ENCODE results near the gene GOSR1.
"Not testable (repeated sequence)": the region's sequence is repeated elsewhere in the genome, so short reads cannot be mapped to it uniquely, and the experiment has no call there.

The GOSR1 gene

DNA sequence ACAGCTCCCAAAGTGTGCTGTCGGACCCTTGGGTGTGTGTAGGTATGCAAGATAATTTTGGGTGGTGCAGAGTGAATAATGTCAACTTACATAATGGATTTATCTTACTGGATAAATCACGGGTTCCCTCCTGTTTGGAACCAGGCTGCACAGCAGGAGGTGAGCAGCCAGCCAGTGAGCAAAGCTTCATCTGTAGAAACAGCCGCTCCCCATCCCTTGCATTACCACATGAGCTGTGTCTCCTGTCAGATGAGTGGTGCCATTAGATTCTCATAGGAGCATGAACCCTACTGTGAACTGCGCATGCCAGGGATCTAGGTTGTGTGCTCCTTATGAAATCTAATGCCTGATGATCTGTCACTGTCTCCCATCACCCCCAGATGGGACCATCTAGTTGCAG is 72.0 kb downstream of the GOSR1 start:
- not testable (repeated sequence) for ATAC-seq

DNA sequence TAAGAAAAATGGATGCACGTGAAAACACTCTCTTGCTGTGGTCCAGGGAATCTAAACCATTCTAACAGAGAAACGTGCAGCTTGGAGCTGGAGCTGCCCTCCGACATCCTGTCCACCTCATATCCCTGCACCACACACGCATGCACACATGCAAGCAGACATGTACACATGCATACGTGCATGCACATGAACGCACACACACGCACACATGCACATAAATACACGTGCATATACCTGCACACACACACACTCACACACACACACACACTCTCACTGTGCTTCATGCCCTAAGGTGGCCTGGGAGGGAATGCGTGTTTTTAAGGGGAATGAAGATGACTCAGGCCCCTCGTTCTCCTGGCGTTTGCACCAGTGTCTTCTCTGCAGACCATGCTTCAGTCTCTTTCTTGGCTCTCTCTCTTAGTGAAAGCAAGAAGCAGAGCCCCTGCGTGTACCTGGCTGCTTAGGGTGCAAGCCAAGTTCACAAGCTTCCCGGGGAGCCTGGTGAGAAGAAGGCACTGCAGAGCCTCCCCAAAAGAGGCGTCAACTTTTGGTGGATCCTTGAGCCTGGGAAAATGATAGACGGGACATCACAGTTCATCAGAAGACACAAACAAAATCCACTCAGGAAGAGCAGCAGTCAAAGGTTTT is 72.8 kb downstream of the GOSR1 start:
- ATAC-seq: no peak

GRCh38 chr17:30550512-30551273 is 73.5 kb downstream of the GOSR1 start:
- ATAC-seq: no peak

DNA sequence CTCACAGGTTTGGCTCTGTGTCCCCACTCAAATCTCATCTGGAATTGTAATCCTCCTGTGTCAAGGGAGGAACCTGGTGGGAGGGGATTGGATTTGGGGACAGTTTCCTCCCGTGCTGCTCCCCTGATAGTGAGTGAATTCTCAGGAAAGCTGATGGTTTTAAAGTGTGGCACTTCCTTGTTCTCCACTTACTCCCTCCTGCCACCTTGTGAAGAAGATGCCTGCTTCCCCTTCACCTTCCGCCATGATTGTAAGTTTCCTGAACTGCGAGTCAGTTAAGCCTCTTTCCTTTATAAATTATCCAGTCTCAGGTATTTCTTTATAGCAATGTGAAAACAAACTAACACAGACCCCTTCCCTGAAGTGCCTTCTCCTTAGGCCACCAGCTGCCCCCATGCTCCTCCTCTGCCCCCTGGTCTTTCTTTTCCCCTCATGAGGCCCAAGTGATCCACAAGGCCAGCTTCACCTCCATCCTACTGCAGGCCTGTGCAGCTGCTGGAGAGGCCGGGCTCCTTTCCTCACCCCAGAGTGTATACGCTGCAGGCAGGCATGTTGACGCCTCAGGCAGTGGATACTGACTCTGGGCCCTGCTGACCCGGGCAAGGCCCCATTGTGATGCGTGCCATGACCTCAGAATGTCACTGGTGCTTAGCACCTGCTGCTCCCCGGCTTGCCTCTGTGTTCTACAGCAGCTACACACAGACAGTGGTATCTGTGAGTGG is 74.2 kb downstream of the GOSR1 start:
- ATAC-seq: not testable (repeated sequence)

- no peak for ATAC-seq
These were observed 74.8 kb downstream of the GOSR1 start for GRCh38 chr17:30551996-30552339.

DNA sequence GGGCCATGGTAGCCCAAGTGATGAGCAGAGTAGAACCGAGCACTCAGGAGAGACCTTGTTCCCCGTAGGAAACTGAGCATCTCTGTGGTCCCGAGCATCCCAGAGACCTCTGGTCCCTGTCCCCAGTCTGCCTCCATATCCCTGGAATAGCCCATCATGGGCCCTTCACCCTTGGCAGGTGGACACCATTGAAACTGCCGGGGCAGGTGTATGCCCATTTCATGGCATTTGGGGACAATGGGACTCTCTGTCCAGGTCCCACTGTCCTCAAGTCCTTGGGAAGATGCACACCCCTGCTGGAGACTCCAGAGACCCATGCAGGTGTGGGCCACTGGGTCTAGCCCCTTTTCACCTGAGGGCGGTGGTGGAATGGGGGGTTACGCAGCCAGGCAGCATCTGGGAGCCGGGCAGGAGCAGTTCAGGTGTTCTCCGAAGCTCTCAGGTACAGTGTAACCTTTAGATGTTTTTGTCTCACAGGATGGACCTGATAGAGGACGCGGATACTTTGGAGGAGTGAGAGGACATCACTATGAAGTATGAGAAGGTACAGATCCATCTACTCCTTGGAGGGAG is 75.9 kb downstream of the GOSR1 start:
- ATAC-seq: no peak

- ATAC-seq: not testable (repeated sequence)
These were observed 76.7 kb downstream of the GOSR1 start for GRCh38 chr17:30553823-30554440.

GRCh38 chr17:30554839-30555751 is 77.9 kb downstream of the GOSR1 start:
- no peak for ATAC-seq

GRCh38 chr17:30555942-30556341 is 78.7 kb downstream of the GOSR1 start:
- ATAC-seq: no peak

DNA sequence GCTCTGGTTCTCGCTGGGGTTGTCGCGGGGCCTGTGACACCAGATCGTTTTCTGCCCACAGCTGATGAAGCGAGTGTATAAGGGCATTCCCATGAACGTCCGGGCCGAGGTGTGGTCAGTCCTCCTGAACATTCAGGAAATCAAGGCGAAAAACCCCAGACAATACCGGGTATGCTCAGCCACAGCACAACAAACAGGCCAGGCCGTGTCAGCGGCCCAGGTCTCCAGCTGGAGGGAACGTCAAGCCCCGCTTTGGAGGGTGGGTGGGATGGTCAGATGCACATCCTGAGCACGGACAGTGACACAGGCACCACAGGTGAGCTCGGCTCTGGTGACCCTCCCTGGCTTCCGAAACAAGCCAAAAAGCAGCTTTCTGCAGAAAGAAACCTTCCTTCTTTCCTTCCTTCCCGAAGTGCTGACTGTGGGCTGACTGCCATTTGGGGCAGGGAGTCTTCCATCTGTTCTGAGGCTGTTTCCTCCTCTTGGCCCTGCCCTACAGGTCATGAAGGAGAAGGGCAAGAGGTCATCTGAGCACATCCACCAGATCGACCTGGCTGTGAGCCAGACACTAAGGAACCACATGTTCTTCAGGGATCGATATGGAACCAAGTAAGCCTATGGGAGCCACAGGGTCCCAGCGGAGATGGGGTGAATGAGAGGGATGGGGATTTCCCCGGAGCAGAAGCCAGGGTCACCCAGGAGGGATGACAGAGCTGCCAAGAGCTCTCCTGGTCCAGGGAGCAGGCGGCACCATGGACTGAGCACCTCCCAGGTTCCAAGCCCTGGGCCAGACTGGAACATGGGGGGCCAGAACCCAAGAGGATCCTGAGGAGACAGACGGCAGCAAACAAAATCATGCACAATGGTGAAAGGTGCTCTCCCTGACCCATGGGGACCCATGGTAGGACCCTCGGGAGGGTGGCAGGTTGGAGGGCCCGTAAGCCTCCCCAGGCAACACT is 79.4 kb downstream of the GOSR1 start:
- no peak for ATAC-seq

- ATAC-seq: no peak
These were observed 80.9 kb downstream of the GOSR1 start for GRCh38 chr17:30557916-30558685.

DNA sequence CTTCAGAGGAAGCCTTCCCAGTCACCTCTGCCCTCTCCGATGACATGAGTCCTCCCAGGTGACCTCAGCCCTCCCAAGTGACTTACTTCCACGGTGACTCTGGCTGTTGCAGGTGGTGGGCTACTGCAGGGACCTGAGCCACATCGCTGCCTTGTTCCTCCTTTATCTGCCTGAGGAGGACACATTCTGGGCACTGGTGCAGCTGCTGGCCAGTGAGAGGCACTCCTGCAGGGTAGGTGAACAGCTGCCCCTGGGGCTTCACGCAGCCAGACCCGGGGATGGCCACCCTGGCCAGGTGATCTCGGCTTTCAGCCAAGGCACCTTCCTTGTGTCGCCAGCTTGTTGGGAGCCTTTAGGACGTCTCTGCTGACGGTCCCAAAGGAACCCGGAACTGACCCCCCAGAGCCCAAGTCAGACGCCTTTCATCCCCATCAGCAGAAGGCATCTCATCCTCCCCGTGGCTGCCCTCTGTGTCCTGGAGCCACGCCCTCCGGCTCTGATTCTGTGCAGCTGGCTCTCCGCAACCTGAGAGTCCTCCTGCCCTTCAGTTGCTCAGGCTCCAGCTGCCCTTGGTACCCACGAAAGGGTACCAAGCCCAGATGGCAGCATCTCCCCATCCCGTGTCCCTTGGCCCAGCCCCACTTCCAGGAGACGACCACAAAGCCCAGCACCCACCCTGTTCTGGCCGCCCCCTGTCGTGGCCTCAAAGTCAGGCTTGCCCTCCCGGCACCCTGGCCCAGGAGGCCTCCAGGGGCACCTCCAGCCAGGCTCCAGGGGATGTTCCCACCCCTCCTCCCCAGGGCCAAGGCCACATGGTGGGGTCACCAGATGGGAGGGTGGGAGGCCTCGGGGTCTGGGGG is 81.7 kb downstream of the GOSR1 start:
- no peak for ATAC-seq

GRCh38 chr17:30559656-30560055 is 82.4 kb downstream of the GOSR1 start:
- no peak for ATAC-seq

- not testable (repeated sequence) for ATAC-seq
These were observed 83.2 kb downstream of the GOSR1 start for GRCh38 chr17:30560117-30561026.

DNA sequence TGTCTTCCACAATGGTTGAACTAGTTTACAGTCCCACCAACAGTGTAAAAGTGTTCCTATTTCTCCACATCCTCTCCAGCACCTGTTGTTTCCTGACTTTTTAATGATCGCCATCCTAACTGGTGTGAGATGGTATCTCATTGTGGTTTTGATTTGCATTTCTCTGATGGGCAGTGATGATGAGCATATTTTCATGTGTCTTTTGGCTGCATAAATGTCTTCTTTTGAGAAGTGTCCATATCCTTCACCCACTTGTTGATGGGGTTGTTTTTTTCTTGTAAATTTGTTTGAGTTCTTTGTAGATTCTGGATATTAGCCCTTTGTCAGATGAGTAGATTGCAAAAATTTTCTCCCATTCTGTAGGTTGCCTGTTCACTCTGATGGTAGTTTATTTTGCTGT is 84.6 kb downstream of the GOSR1 start:
- ATAC-seq: not testable (repeated sequence)

GRCh38 chr17:30563131-30563904 is 86.1 kb downstream of the GOSR1 start:
- not testable (repeated sequence) for ATAC-seq

- ATAC-seq: not testable (repeated sequence)
These were observed 86.7 kb downstream of the GOSR1 start for GRCh38 chr17:30563905-30564390.

All from activated CD4-positive, CD25-positive, alpha-beta regulatory T cell treated with anti-CD3 and anti-CD28 coated beads, Interleukin-2, amount 50 U/mL, for 24 hours (primary cell).